Measurements from ENCODE around the gene PRSS12.

DNA sequence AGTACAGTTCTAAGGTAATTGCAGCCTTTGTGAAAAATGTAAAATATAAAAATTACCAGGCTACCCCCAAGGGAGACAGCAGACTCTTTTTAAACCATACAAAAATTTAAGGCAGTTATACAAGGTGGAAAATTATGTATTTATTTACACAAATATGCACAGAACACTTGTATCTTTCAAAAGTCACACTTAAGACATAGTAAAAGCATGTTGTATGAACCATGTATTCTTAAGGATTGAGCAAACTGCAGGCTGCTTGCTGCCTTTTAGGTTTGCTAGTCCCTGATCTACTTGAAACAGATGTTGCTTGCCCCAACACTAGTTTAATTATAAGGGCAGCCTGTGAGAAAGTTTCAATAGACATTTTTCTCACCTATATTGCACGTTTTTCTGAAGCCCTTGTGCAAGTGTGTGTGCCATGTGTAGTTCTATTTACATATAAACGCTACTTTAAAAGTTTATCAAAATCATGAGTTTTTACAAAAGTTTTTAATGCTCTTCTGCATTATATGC, 72.8 kb downstream of the PRSS12 start:
- no peak for TF ChIP-seq EZH2 (IDR thresholded peaks at IDR 0.05; ENCODE audit: borderline replicate concordance, low read depth, low read length, poor library complexity, severe bottlenecking)
- TF ChIP-seq, protein P1, sequence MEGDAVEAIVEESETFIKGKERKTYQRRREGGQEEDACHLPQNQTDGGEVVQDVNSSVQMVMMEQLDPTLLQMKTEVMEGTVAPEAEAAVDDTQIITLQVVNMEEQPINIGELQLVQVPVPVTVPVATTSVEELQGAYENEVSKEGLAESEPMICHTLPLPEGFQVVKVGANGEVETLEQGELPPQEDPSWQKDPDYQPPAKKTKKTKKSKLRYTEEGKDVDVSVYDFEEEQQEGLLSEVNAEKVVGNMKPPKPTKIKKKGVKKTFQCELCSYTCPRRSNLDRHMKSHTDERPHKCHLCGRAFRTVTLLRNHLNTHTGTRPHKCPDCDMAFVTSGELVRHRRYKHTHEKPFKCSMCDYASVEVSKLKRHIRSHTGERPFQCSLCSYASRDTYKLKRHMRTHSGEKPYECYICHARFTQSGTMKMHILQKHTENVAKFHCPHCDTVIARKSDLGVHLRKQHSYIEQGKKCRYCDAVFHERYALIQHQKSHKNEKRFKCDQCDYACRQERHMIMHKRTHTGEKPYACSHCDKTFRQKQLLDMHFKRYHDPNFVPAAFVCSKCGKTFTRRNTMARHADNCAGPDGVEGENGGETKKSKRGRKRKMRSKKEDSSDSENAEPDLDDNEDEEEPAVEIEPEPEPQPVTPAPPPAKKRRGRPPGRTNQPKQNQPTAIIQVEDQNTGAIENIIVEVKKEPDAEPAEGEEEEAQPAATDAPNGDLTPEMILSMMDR (conservative IDR thresholded peaks at IDR 0.05; ENCODE audit: low read depth, low read length) = no peak

Data from A673 (cell line).